GM18867 (cell line): ENCODE data around the gene LRP8.
"Not testable (repeated sequence)": the region's sequence is repeated elsewhere in the genome, so short reads cannot be mapped to it uniquely, and the experiment has no call there.

Source experiments
- ATAC-seq: cut with Tn5 transposase; IDR thresholded peaks from one replicate; pipeline ENCODE4 v1.9.1; 2021; ENCODE audit warnings: mild to moderate bottlenecking, moderate library complexity; ENCODE audit not compliant: unreplicated experiment

Gene LRP8

DNA sequence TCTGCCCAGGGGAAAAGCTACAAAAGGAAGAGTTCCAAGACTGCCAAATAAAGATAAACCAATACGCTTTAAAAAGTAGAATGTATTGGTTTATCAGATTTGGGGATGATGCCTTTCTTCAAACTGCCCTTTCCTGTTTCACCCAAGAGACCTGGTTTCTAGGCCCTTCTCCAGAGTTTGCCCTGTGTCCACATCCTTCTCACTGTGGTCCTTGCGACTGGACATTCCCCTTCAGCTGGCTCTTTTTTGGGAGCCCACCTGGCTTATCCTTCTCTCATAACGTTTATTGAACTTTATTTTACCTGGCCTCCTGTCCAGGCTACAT, 106.9 kb downstream of the LRP8 start:
- ATAC-seq, result no peak

- ATAC-seq, result peak; percentile 93
Observed at GRCh38 chr1:53220171-53220961, 107.5 kb downstream of the LRP8 start, which contains the start of gene CZIB. TSS of gene CZIB (minus strand) at chr1:53220634. CDS start at chr1:53220575, 59 bp downstream.

GRCh38 chr1:53219711-53220110, 108.2 kb downstream of the LRP8 start:
- no peak for ATAC-seq

DNA sequence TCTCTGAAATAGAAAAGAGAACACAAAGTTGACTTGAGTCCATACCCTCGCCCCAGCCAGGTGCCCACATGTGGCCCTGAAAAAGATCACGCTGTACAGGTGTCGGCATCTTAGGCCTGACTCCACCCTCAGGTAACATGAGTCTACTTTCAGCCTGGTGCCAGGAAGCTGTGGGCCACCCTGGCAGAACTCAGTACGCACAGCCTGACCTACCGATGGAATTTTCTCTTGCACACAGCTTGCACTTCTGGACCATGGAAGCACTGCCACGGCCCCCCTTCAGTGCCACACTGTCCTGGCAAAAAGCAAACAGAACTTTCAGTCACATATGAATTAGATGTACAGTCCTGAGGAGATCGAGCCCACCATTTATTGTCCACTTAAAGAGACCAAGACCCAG, 109.7 kb downstream of the LRP8 start:
- no peak for ATAC-seq

GRCh38 chr1:53214376-53214940, 113.4 kb downstream of the LRP8 start:
- no peak for ATAC-seq

- no peak for ATAC-seq
Observed at GRCh38 chr1:53210954-53211353, 116.9 kb downstream of the LRP8 start.

DNA sequence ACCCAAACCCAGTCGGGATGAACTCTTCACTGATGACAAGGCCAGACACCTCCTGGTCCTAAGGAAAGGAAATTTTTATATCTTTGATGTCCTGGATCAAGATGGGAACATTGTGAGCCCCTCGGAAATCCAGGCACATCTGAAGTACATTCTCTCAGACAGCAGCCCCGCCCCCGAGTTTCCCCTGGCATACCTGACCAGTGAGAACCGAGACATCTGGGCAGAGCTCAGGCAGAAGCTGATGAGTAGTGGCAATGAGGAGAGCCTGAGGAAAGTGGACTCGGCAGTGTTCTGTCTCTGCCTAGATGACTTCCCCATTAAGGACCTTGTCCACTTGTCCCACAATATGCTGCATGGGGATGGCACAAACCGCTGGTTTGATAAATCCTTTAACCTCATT, 117.5 kb downstream of the LRP8 start:
- no peak for ATAC-seq

GRCh38 chr1:53207726-53208125, 120.1 kb downstream of the LRP8 start:
- ATAC-seq, result no peak

- ATAC-seq, result no peak
Observed at GRCh38 chr1:53206735-53207379, 121.0 kb downstream of the LRP8 start.

DNA sequence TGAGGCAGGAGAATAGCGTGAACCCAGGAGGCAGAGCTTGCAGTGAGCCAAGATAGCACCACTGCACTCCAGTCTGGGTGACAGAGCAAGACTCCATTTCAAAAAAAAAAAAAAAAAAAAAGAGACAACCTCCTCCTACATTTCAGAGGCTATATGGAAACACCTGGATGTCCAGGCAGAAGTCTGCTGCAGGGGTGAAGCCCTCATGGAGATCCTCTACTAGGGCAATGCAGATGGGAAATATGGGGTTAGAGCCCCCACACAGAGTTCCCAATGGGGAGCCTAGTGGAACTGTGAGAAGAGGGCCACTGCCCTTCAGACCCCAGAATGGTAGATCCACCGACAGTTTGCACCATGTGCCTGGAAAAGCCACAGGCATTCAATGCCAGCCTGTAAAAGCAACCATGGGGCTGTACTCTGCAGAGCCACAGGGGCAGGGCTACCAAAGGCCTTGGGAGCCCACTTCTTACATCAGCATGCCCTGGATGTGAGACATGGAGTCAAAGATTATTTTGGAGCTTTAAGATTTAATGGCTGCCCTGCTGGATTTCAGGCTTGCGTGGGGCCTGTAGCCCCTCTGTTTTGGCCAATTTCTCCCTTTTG, 121.7 kb downstream of the LRP8 start:
- not testable (repeated sequence) for ATAC-seq

- ATAC-seq, result not testable (repeated sequence)
Observed at GRCh38 chr1:53205496-53205895, 122.4 kb downstream of the LRP8 start.

DNA sequence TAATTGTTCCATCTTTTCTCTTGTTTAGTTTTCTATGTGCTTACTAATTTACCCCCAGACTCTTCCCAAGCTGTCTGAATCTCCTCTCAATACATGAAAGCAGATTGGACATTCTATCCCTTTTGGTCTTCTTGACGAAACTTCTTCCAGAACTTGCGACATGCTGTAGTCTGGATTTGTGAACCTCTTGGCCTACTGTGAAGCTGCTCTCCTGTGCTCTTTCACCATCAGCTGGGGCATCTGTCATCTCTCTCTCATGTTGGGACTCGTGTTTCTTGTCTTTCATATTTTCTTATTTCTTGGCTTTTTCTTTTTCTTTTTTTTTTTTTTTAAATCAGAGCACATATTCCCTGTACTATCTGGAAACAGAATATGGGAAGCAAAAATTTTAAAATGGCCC, 124.4 kb downstream of the LRP8 start:
- no peak for ATAC-seq

DNA sequence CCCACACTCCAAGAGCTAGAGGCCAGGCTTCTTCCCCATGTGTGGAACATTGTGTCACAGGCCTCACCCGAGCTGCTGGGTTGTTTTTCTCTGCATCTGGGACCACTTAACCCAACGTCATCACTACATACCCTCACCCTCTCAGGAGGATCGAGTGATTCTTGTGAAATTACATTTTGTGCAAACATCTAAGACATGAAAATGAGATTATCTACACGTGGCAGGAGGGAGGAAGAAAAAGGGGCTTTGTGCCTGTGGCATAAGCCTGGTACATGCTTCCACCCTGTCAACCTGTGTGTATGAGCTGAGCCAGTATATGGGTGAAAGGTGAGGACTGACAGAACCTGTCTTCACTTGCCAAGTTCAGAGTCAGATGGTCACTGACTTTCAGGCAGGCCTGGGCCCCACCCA, 129.6 kb downstream of the LRP8 start:
- no peak for ATAC-seq

GRCh38 chr1:53197291-53198200, 130.3 kb downstream of the LRP8 start:
- ATAC-seq, result no peak

GRCh38 chr1:53196485-53197290, 131.2 kb downstream of the LRP8 start, which contains the start of gene CPT2:
TSS of gene CPT2 (plus strand) at chr1:53196824. CDS start at chr1:53196944, 120 bp downstream.
- ATAC-seq, result peak; percentile 99

DNA sequence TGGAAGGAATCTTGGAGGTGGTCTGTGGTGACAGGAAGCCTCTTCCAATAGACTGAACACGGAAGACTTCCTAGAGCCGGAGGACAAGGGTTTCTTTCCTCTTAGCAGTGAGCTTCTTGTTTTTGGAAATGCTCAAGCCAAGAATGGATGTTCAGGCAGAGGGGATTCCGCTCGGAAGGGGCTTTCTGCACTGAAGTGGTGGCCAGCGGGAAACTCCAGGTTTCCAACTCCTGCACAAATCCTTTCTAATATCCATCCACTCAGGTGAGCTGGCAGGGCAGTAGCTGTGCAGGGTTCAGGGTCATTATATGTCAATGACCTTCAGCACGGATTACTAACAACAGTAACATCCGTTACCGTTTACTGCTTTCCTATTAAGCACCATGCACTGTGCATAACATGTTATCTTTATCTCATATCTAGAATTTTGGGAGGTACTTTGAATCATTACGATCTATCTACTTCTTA, 131.8 kb downstream of the LRP8 start:
- ATAC-seq, result no peak

DNA sequence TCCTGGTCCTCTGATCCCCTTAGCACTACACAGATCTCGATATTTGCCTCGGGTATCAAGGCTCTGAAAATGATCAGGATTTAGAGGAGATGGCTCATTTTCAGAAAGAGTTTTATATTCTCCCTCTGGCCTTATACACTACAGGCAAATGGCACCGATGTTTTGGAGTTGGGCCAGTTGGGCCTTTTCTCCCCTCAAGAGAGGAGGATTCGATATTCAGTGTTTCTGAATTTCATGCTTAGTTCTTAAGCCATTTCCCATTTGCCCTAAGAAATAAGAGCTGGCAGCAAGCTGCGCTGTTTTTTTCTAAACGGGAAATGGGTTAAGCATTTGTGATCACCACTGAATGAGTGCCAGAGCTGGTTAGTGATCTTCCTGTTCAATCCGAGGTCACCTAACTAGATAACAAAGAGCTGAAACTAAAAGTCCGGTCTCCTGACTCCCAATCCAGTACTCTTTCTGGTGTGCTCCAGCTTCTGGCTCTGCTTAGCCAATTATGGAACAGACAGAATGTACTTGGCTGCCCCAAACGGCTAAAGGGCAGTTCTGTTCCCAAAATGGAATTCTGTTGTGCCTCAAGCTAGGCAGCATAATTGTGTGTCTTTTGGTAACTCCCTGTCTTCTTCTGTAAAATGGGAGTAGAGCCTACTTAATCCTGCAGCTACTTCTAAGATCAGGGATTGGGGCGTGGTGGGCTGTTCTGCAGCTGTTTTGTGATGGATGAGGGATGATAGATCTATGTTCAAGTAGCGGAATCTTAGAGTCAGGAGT, 132.4 kb downstream of the LRP8 start:
- ATAC-seq, result no peak
